Epidermal melanocyte (primary cell): Measurements from ENCODE around the gene HIGD1A.

Source experiments
- DNase-seq: peaks from one replicate; pipeline ENCODE4 v3.0.0; 2011; ENCODE audit warnings: low spot score; ENCODE audit not compliant: insufficient read length

The HIGD1A gene

DNA sequence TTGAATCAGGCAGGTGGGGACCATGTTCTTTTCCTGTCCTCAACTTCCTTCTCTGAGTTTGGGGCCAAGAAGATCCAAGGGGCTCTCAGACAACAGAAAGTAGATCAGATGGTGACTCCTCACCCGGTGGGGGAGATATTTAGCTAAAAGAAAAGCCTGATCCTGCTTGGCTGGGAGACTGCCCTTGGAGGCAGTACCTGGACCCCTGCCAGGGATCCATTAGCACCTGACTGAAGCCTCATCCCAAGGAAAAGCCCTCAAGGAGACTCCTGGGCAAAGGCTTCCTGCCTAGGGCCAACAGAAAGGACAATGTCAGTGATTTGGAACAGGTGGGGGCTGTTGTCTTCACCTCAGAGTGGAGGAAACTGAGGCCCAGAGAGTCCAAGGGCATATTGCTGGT, 68.2 kb downstream of the HIGD1A start:
- no peak for DNase-seq

DNA sequence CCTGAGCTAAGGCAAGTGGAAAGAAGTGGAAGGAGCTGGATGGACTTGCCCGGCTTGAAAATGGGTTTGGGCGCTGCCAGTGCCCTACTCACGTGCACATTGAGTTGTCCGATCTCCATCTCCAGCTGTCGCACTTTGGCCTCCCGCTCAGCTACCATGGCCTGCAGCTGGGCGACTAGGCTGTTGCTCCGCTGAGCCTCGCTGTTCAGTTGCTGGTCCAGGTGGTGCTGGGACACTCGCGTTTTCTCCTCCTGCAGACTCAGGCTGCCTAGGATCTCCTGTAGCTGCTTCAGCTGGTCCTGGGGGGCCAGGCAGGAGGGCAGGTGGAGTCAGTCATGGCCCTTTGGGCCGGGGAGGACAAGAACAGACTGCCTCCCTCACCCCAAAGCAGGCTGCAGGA, 68.7 kb downstream of the HIGD1A start:
- no peak for DNase-seq

DNA sequence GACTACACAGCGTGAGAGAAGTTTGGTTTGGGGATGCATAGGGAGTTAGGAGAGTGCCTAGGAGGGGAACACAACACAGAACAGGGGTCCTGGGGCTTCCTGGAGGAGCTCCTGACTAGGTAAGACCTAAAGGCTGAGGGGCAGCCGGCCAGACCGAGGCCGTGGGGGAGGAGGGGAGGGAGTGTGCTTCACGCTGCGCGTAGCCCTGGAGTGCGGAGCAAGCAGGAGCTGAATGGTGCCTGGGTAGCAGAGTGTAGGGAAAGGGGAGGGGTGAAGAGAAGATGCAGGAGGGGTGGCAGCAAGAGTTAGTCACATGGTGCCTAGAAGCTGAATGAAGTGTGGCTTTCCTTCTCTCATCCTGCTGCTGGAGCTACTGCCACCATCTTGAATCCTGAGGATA, 69.3 kb downstream of the HIGD1A start:
- DNase-seq, result no peak

DNA sequence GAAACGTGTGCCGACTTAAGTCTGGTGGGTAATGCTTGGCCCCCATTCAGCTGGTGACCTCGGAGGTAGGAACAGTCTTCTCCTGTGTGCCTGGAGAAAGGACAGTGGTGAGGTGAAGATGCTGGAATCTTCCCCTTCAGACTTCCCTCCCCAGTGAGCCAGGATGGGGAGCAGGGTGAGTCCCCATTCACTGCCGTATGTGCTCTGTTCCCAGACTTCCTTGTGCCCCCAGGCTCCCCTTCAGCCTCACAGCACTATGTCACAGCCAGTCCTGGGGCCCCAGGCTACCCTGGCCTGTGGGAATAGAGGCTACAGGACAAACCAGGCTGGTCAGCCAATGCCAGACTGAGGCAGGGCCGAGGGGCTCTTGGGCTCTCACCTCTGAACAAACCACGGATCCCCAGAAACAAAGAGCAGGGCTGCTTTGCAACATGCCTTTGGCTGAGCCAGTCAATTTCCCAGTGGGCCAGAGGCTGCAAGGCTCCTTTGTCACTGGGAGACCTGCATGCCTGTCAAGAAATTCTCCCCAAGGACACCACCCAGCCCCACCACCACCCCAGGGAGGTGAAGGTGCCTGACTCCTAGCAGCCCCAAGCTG, 69.9 kb downstream of the HIGD1A start:
- DNase-seq, result no peak

DNA sequence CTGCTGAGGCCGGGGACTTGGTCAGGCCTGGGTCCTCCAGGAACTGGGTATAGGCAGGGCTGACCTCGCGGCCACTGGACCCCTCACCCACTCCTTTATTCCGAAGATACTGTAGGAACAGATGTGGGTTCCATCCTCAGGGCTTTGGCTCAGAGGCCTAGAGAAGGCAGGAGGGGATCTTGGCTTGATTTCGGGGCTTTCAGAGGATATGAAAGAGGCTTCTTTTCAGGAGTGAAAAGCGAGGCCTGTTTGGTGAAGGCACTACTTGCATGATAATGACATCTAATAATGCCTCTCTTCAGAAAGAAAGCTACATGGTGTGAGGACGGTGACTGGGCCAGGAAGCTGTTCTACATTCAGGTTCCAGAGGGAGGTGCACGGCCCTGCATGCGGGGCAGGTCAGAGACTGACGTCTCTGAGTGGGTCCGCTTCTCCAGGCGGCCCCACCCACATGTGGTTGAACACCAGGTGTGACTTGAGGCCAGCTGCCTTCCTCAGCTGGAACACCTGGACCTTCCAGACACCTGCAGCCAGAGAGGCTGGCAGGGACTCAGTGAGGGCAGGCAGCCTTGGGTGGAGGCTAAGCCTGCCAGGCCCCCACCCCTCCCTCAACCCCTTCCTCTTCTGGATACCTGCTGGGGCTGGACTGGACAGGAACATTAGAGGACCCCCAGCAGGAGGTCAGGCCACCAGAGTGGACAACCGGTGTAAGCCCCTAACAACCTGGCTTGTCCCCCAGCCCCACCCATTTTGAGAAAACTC, 70.6 kb downstream of the HIGD1A start:
- no peak for DNase-seq
